ENCODE results near the gene PHTF2. TPM values are rescaled to one million over a fixed set of nuclear protein-coding genes. Genes with fewer than 3 reads are reported as not detected.

The PHTF2 gene
- total RNA-seq, 4 donors from 2014 or later: 15.1 to 28.8 (median 20.1) TPM

DNA sequence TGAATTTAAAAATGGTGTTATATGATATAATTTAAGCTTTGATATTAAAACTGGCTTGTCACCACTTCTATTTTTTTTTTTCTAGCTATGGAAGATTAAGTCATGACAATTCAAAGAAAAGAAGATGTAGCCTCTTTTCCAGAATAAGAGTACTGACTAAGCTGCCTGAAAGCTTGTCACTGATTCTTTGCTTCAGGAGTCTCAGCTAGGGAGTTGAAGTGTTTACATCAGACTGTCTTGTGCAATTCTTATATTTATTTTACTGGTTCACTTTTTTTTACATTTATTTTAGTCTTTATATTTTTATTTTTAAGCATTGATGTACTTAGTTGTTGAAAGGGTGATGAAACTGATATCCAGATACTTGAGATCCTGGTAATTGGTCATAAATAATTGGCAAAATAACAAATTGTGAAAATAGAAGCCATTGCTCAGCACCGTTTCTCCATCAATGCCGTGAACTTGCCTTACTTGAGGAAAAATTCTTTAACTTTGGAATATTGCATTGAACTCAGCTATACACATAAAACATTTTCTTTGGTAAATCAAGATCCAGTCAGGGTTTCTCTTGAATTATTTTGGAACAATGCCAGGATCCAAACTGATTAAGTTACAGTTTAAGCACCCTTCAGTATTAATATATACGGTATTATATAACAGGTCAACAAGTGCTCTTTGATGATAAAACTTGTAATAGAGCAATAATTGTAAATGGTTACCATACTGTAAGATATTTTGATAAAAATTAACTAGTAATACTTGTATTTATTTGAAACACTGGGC is 156.4 kb downstream of the PHTF2 start:
- no peaks in the 10 kb centered on the region for H3K27me3 ChIP-seq
- H3K4me3 ChIP-seq: no peak overlapping the region
- no peak overlapping the region for H3K27ac ChIP-seq
- WGBS, 2 donors (ENCODE audit: low coverage in 1 of 2): 76 to 77% methylated on average over 3 of the region's 3 CpGs
- TF ChIP-seq POLR2AphosphoS5 (IDR thresholded peaks at IDR 0.05) (no peak), POLR2A (IDR thresholded peaks at IDR 0.05) (no peak), EP300 (IDR thresholded peaks at IDR 0.05) (no peak)
- TF ChIP-seq, protein P1, sequence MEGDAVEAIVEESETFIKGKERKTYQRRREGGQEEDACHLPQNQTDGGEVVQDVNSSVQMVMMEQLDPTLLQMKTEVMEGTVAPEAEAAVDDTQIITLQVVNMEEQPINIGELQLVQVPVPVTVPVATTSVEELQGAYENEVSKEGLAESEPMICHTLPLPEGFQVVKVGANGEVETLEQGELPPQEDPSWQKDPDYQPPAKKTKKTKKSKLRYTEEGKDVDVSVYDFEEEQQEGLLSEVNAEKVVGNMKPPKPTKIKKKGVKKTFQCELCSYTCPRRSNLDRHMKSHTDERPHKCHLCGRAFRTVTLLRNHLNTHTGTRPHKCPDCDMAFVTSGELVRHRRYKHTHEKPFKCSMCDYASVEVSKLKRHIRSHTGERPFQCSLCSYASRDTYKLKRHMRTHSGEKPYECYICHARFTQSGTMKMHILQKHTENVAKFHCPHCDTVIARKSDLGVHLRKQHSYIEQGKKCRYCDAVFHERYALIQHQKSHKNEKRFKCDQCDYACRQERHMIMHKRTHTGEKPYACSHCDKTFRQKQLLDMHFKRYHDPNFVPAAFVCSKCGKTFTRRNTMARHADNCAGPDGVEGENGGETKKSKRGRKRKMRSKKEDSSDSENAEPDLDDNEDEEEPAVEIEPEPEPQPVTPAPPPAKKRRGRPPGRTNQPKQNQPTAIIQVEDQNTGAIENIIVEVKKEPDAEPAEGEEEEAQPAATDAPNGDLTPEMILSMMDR (IDR thresholded peaks at IDR 0.05): no peak
- H3K9me3 ChIP-seq: no peaks in the 10 kb centered on the region
- H3K36me3 ChIP-seq: peaks cover 0 to 5% of the 10 kb centered on the region in 2 donors
- no peak for ATAC-seq
- H3K4me1 ChIP-seq: no peaks in the 10 kb centered on the region

DNA sequence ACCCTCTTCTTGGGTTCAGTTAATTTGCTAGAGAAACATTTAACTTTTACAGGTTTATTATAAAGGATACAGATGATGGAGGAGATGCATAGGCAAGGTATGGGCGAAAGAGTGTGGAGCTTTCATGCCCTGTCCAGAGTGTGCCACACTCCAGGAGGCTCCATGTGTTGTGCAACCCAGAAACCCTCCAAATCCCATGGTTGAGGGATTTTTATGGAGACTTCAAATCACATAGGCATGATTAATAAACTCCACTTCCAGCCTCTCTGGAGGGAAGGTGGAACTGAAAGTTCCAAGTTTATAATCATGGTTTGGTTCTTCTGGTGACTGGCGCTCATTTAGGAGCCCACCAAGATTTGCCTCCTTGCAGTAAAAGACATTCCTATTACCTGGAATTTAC is 159.9 kb downstream of the PHTF2 start:
- no peak for ATAC-seq
- no peak overlapping the region for H3K4me3 ChIP-seq
- H3K36me3 ChIP-seq: peaks cover 0 to 5% of the 10 kb centered on the region in 2 donors
- no peak overlapping the region for H3K27ac ChIP-seq
- no peaks in the 10 kb centered on the region for H3K4me1 ChIP-seq
- H3K9me3 ChIP-seq: no peaks in the 10 kb centered on the region
- no peaks in the 10 kb centered on the region for H3K27me3 ChIP-seq
- 100% methylated on average over 1 of the region's 2 CpGs; no CpG with 5 or more reads in 1 of the 2 donors for WGBS, 2 donors (ENCODE audit: low coverage in 1 of 2)
- TF ChIP-seq POLR2A (IDR thresholded peaks at IDR 0.05): no peak
- TF ChIP-seq EP300 (IDR thresholded peaks at IDR 0.05): no peak
- TF ChIP-seq POLR2AphosphoS5 (IDR thresholded peaks at IDR 0.05): no peak
- TF ChIP-seq, protein P1 (IDR thresholded peaks at IDR 0.05): no peak

DNA sequence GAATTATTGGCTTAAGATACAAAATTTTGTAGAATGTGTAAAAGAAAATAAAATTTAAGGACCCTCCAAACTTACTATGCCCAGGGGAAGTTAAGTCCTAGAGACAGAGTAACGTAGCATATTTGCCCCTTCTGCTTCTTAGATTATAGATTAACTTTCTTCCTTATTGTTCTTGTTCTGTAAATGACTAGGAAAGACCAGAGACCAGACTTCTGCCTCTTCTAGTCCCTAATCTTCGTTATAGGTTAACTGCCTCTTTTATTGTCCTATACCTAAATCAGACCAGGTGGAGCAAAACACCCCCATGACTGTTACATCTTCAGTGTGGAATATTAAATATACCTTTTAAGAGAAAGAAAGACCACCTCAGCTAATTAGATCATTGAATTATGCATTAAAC is 160.5 kb downstream of the PHTF2 start:
- Histone ChIP-seq H3K27ac (no peak overlapping the region), H3K4me1 (no peaks in the 10 kb centered on the region), H3K27me3 (no peaks in the 10 kb centered on the region), H3K36me3 (peaks cover 0 to 2% of the 10 kb centered on the region in 2 donors), H3K4me3 (no peak overlapping the region), H3K9me3 (no peaks in the 10 kb centered on the region)
- 96 to 100% methylated on average over 1 to 2 of the region's 2 CpGs for WGBS, 2 donors (ENCODE audit: low coverage in 1 of 2)
- ATAC-seq: no peak
- TF ChIP-seq EP300 (IDR thresholded peaks at IDR 0.05): no peak
- TF ChIP-seq POLR2AphosphoS5 (IDR thresholded peaks at IDR 0.05): no peak
- TF ChIP-seq, protein P1 (IDR thresholded peaks at IDR 0.05): no peak
- TF ChIP-seq POLR2A (IDR thresholded peaks at IDR 0.05): no peak

DNA sequence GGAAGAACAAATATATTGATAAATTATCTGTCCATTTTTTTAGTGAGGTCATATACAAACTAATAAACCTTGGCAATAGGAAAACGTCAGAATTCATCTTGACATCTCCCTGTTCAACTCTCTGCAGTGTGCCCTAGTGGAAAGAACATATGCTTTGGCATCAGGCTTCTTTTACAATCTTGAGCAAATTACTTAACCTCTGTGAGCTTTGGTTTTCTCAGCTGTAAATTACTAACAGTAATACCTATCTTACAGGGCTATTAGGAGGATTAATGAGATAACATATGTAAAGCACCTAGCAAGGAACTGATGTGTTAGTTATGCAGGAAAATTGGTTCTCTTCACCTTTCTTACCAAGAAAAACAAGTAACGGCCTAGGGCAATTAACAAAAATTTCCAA is 161.8 kb downstream of the PHTF2 start:
- no peak for ATAC-seq
- no peak for TF ChIP-seq POLR2A (IDR thresholded peaks at IDR 0.05)
- no peak for TF ChIP-seq EP300 (IDR thresholded peaks at IDR 0.05)
- TF ChIP-seq, protein P1 (IDR thresholded peaks at IDR 0.05): no peak
- no peak for TF ChIP-seq POLR2AphosphoS5 (IDR thresholded peaks at IDR 0.05)
- Histone ChIP-seq H3K27me3 (no peaks in the 10 kb centered on the region), H3K4me1 (no peaks in the 10 kb centered on the region), H3K27ac (no peak overlapping the region), H3K4me3 (no peak overlapping the region), H3K9me3 (no peaks in the 10 kb centered on the region), H3K36me3 (no peaks in the 10 kb centered on the region)
- 81 to 94% methylated on average over 2 of the region's 2 CpGs for WGBS, 2 donors (ENCODE audit: low coverage in 1 of 2)

DNA sequence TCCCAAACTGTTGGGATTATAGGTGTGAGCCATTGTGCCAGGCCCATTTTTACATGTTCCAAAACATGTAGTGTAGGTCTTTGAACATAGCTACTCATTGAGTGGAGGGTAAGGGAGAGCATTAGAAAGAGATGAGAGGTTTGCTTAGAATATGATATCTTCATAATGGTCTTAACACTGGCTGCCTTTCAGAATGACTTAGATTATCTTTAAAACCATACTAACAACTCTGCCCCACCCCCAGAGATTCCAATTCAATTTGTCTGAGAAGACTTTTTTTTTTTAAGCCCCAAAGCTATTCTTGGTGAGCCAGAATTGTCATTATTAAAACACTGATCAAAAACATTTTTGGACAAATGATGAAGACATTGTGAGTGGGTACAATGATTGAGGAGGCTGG is 168.9 kb downstream of the PHTF2 start:
- no peak overlapping the region for H3K4me3 ChIP-seq
- no peak for ATAC-seq
- no peak for TF ChIP-seq POLR2AphosphoS5 (IDR thresholded peaks at IDR 0.05)
- no peak for TF ChIP-seq POLR2A (IDR thresholded peaks at IDR 0.05)
- TF ChIP-seq, protein P1 (IDR thresholded peaks at IDR 0.05): no peak
- no peak for TF ChIP-seq EP300 (IDR thresholded peaks at IDR 0.05)

More for the DNA sequence above, 168.9 kb downstream of the PHTF2 start:
- Histone ChIP-seq H3K4me1 (no peaks in the 10 kb centered on the region), H3K36me3 (no peaks in the 10 kb centered on the region), H3K9me3 (no peaks in the 10 kb centered on the region), H3K27me3 (no peaks in the 10 kb centered on the region), H3K27ac (no peak overlapping the region)
